HS-5 (cell line): ENCODE measurements around the gene FAM117A.
"Not testable (repeated sequence)": the region's sequence is repeated elsewhere in the genome, so short reads cannot be mapped to it uniquely, and the experiment has no call there.

Experiments
- DNase-seq: peaks from one replicate; pipeline ENCODE4 v3.0.0-alpha.2; 2012; ENCODE audit warnings: low read depth

Gene FAM117A

DNA sequence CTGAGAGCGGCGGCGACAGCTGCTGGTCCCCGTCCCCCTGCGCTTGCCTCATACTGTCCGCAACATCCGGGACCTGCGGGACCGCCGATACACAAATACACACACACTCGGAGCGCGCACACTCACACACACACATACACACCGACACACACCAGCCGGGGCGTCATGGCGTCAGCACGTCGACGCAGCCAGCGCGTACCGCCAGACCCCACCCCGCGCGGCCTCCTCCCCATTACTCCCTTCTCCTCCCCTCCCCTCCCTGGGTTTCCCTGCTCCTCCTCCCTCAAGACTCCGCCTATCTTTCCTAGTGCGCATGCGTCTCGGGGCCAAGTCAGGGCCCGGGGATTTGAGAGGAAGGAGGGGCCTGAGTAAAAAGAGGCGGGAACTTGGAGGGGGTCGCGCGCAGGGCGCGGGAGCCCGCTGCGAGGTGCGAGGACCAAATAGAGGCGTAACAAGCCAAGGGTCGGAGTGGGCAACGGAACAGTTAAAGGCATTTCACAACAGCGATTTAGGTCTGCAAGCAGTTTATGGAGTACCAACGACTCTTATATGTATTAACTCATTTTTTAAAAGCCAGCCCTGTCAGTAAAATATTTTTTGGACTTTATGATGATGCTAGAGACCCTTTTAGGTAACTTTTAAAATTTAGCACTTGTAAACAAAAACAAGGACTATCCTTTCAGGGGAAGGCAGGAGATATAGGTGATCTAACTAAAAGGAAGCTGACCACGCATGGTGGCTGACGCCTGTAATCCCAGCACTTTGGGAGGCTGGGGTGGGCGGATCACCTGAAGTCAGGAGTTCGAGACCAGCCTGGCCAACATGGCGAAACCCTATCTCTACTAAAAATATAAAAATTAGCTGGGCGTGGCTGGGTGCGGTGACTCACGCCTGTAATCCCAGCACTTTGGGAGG is 85.7 kb downstream of the FAM117A start, which contains the start of gene SPOP:
Gene SPOP (minus strand): TSS at position 165 of the 915 bp plus-strand sequence. CDS start 55,287 bp downstream, outside the sequence.
- DNase-seq = peak; percentile 94

DNA sequence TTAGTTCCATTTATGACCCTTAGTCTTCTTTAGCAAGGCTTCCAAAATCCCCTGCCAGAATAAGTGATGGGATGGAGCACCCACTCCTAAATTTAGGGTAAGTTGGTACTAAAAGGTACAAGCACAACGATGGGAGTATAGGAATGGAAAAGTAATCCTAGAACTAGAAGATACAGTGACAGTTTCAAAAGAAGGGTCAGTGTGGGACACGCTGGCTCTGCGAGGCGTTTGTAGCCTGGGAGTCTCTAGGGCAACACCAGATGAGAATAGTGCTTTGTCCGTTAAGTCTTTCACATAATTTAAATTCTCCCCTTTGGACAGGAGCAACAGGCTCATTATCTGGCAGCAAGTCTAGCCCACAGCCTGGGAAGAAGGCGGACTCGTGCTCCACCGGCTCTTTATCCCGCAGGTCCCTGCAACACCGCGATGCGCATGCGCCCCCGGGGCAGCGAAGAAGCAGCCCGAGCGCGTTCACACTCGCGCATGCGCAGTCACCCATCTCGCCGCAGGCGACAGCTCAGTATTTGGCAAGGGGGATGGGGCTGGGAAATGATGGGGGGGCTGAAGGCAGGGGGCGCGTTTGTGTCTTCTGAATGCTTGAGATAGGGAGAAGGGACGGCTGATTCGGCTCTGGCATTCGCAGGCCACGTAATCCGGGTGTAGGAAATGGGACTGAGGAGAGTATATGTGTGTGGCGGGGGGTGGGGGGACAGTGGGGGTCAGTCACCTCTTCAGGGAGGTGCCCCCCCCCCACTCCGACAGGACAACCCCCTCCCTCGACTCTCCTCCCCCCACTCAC is 86.6 kb downstream of the FAM117A start:
- peak; percentile 73 for DNase-seq

DNA sequence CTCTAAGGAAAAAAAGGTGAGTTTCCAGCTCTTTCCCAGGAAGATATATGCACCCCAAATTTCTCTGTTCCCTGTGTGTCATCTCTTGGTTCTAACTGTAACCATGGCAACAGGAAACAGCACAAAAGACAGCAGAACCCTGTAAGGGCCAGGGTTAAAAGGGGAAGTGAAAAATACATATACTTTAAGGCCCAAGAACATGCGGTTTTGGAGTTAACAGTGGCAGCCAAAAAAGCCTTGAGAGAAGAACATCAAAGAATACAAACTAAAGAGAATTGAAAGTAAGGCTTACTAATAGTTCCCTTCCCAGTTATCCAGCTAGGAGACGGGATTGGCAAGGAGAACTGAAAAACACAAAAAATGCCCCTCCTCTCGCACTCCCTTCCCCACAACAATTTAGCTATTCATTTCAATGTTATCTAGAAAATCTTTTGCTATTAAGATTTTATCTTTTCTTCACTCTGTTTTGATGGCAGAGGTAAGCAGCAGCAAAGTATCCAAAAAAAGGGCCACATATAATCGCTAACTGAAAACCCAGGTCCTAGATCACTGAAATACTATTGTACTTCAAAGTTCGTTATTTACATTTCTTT is 87.6 kb downstream of the FAM117A start:
- no peak for DNase-seq

DNA sequence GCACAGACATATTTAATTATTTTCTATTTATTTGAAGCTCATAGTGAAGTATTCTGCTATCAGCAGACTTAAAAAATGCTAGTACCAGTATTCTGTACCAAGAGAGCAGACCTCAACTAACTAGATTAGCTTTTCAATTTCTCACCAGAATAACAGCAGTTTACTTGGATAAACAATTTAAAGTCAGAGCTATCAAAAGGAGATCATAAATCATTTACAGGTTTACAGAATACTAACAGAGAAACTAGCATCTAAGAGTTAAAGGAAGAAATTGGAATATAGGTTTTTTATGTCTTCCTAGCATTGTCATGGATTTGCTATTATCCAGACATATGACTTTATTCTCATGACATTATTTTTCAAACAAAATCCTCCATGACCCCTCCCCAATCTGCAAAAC is 89.4 kb downstream of the FAM117A start:
- no peak for DNase-seq

DNA sequence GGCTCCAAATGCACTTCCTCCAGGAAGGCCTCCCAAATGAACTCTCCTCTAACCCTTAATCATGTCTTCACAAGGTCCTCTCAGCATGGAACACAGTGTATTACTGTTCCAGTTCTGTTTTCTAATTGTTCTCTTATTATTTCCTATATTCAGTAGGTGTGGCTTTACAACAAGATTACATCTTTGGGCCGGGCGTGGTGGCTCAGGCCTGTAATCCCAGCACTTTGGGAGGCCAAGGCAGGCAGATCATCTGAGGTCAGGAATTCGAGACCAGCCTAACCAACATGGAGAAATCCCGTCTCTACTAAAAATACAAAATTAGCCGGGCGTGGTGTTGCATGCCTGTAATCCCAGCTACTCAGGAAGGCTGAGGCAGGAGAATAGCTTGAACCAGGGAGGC is 90.3 kb downstream of the FAM117A start:
- DNase-seq = not testable (repeated sequence)

DNA sequence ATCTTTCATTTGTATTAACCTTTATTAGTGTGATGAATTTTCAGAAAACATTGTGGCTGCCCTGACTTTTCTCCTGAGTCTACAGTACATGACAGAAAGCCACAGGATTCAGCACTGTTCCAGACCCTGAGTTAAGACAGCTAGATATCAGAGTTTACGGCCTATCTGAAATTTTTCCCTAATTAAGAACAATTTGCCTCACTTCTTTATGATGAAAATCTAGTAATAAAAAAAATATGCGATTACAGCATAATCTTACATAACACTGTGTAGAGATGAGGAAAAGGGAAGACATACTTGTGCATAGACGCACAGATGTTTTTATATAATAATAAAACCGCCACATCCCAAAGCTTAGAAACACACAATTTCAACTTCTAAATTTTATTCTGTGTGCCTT is 93.3 kb downstream of the FAM117A start:
- DNase-seq = no peak

DNA sequence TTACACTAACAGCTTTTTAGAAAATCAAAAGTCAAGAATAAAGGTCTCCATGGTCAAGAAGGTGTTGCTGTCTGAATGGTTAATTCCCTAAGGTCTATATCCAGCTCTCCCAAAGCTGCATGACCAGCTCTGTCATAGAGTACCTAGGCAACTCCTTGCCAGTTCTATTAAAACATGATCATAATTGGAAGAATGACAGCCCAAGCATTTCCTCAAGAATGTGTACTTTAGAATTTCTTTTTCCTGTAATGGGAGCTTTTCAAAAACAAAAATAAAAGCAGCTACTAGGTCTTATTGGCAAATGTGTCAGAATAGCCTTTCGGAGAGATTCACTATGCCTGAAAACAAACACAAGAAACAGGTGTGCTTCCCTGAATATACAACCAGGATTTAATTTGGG is 93.9 kb downstream of the FAM117A start:
- no peak for DNase-seq

DNA sequence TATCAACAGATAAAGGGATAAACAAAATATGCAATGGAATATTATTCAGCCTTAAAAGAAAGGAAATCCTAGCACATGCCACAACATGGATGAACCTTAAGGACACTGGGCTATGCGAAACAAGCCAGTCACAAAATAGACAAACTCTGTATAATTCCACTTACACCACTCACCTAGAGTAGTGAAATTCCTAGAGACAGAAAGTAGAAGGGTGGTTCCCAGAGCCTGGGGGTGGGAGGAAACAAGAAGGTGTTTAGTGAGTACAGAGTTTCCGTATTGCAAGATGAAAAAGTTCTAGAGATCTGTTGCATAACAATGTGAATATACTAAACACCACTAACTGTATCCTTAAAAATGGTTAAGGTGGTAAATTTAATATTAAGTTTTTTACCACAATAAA is 96.1 kb downstream of the FAM117A start:
- no peak for DNase-seq

DNA sequence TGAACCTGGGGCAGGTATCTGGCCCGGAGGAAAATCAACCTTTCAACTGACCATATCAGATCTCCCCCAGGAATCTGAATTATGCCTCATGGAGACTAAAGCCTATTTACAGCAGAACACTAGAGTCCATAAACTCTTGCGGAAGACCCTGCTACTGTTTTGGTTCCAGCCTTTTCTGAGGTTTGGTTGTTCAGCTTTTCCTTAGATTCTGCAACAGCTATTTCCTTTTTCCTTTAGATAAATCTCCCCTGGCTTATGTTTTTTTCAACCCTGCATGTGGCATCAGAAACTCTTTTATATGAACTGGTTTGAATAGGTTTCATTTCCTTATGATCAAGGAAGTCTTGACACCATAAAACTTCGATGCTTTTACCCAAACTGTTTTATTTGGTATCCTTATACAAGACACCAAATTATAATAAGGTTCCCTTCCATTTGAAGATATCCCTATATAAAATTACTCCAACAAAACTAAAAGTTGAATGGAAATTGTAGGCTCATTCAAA is 99.2 kb downstream of the FAM117A start:
- DNase-seq = no peak
